ENCODE results near the gene SLC6A12.

DNA sequence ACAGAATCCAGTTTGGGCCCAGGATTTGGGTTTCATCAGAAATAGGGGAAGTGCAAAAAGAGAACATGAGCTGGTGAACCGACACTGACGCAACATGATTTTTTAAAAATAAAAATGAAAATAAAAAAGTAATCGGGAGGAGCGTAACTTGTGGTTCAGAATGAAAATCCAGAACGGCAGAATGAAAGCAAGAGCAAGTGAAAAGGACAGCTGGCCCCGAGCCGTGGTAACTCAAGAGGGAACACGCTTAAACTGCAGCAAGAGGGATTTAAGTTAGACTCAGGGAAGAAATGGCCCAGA lies 1.6 kb downstream of the SLC6A12 start:
- TF ChIP-seq, protein P1, sequence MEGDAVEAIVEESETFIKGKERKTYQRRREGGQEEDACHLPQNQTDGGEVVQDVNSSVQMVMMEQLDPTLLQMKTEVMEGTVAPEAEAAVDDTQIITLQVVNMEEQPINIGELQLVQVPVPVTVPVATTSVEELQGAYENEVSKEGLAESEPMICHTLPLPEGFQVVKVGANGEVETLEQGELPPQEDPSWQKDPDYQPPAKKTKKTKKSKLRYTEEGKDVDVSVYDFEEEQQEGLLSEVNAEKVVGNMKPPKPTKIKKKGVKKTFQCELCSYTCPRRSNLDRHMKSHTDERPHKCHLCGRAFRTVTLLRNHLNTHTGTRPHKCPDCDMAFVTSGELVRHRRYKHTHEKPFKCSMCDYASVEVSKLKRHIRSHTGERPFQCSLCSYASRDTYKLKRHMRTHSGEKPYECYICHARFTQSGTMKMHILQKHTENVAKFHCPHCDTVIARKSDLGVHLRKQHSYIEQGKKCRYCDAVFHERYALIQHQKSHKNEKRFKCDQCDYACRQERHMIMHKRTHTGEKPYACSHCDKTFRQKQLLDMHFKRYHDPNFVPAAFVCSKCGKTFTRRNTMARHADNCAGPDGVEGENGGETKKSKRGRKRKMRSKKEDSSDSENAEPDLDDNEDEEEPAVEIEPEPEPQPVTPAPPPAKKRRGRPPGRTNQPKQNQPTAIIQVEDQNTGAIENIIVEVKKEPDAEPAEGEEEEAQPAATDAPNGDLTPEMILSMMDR (IDR thresholded peaks at IDR 0.05), result no peak
- TF ChIP-seq ZNF416 (CRISPR knock-in tag; IDR thresholded peaks at IDR 0.05) (no peak), ZNF281 (CRISPR knock-in tag; IDR thresholded peaks at IDR 0.05) (no peak), ZNF317 (CRISPR knock-in tag; IDR thresholded peaks at IDR 0.05; ENCODE audit: borderline replicate concordance, low read depth) (no peak), NFE2L1 (CRISPR knock-in tag; IDR thresholded peaks at IDR 0.05) (no peak), NFYB (CRISPR knock-in tag; conservative IDR thresholded peaks at IDR 0.05; ENCODE audit: low read depth) (no peak), TP53 (CRISPR knock-in tag; IDR thresholded peaks at IDR 0.05) (no peak), ZNF138 (CRISPR knock-in tag; conservative IDR thresholded peaks at IDR 0.05) (no peak), NR3C1 (CRISPR knock-in tag; conservative IDR thresholded peaks at IDR 0.05; ENCODE audit: low read depth) (no peak), HMGXB4 (CRISPR knock-in tag; IDR thresholded peaks at IDR 0.05) (no peak)
- TF ChIP-seq, protein P2, sequence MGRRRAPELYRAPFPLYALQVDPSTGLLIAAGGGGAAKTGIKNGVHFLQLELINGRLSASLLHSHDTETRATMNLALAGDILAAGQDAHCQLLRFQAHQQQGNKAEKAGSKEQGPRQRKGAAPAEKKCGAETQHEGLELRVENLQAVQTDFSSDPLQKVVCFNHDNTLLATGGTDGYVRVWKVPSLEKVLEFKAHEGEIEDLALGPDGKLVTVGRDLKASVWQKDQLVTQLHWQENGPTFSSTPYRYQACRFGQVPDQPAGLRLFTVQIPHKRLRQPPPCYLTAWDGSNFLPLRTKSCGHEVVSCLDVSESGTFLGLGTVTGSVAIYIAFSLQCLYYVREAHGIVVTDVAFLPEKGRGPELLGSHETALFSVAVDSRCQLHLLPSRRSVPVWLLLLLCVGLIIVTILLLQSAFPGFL (CRISPR knock-in tag; IDR thresholded peaks at IDR 0.05; ENCODE audit: borderline replicate concordance), result no peak
- TF ChIP-seq, protein P3, sequence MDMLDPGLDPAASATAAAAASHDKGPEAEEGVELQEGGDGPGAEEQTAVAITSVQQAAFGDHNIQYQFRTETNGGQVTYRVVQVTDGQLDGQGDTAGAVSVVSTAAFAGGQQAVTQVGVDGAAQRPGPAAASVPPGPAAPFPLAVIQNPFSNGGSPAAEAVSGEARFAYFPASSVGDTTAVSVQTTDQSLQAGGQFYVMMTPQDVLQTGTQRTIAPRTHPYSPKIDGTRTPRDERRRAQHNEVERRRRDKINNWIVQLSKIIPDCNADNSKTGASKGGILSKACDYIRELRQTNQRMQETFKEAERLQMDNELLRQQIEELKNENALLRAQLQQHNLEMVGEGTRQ (CRISPR knock-in tag; IDR thresholded peaks at IDR 0.05), result no peak
- TF ChIP-seq, protein P4, sequence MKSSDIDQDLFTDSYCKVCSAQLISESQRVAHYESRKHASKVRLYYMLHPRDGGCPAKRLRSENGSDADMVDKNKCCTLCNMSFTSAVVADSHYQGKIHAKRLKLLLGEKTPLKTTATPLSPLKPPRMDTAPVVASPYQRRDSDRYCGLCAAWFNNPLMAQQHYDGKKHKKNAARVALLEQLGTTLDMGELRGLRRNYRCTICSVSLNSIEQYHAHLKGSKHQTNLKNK (CRISPR knock-in tag; IDR thresholded peaks at IDR 0.05), result no peak
